HG03439 (cell line): ENCODE measurements around the gene ELOVL6.

Experiments
- ATAC-seq: cut with Tn5 transposase; IDR thresholded peaks from one replicate; pipeline ENCODE4 v1.9.1; 2021; ENCODE audit warnings: mild to moderate bottlenecking, moderate library complexity; ENCODE audit not compliant: unreplicated experiment

ELOVL6 gene

DNA sequence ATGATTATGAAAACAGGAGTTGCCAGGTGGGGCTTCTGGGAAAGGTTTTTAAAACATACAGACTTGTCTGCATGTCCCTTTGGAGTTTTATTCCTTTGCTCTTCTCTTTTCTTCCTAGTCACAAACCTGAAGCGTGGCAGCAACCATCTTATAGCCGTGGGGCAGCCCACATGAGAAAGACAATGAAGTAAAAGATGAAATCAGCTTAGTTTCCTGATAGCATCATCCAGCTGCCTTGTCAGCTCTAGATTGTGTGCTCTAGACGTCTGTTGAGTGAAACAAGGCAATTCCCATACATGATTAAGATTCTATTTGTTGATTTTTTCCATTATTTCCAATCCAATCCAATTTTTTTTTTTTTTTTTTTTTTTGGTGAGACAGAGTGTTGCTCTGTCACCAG lies 68.9 kb downstream of the ELOVL6 start:
- ATAC-seq: no peak

- ATAC-seq: no peak
Observed at GRCh38 chr4:110128472-110128919, 69.9 kb downstream of the ELOVL6 start.

GRCh38 chr4:110128029-110128428 lies 70.4 kb downstream of the ELOVL6 start:
- ATAC-seq: no peak

GRCh38 chr4:110124711-110125110 lies 73.7 kb downstream of the ELOVL6 start:
- ATAC-seq: no peak

DNA sequence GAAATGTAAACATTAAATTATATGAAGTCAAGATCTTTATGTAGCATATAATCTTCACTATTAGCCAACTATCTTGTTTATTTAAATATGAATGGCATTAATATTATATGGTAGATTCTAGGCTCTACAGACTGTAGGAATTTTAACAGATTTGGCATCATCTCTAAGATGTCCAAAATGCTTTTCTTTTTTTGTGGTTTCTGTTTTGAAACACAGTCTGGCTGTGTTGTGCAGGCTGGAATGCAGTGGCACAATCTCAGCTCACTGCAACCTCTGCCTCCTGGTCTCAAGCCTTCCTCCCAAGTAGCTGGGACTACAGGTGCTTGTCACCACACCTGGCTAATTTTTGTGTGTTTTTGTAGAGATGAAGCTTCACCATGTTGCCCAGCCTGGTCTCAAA lies 76.2 kb downstream of the ELOVL6 start:
- ATAC-seq: no peak

DNA sequence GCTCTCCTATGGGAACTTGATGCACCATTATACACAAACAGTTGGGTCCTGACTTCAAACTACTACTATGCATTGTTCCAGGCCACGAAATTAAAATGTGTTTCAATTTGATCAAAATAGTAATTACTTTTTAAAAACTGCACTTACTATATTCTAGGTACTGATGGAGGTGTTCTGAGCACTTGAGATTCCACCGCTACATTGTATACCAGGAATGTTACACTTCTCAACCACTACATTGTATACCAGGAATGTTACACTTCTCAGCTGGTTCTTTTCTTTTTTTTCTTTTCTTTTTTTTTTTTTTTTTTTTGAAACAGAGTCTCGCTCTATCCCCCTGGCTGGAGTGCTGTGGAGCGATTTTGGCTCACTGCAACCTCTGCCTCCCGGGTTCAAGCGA lies 77.9 kb downstream of the ELOVL6 start:
- no peak for ATAC-seq

- no peak for ATAC-seq
Observed at GRCh38 chr4:110119880-110120279, 78.5 kb downstream of the ELOVL6 start.

GRCh38 chr4:110119337-110119736 lies 79.1 kb downstream of the ELOVL6 start:
- ATAC-seq: no peak

DNA sequence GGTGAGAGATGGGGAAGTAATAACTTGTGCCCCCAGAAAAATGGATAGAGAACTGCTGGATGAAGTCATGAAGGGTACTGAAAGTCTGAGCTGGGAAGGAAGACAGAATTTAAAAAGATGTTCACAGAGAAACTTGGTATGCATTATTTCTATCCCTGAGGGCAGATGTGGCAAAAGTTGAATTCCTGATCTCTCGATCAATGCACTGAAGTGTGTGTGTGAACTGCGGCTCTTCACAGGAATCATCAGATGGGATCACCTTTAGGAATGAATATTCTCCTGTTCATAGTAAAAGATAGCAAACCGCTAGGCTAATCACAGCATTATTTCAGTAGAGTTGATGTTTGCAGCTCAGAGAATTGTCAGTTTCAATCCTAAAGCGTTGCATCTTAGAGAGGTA lies 86.4 kb downstream of the ELOVL6 start:
- no peak for ATAC-seq

- no peak for ATAC-seq
Observed at GRCh38 chr4:110109455-110109854, 89.0 kb downstream of the ELOVL6 start.

DNA sequence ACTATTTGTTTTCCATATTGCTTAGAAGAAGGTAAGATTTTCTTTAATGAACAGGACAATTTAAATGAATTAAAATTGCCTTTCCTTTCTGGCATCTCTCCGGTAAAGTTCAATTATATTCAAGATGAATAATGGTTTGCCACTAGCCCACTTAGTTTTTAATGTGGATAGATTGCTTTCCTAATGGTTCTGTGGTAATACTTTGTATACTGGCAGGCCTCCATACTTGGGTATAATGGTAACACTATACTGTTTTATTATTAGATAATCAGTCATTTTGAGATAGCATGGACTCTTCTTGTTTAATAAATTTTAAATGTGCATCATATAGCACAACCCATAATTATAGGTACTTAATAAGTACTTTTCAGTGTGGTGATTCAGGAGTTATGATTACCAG lies 89.5 kb downstream of the ELOVL6 start:
- ATAC-seq: no peak

DNA sequence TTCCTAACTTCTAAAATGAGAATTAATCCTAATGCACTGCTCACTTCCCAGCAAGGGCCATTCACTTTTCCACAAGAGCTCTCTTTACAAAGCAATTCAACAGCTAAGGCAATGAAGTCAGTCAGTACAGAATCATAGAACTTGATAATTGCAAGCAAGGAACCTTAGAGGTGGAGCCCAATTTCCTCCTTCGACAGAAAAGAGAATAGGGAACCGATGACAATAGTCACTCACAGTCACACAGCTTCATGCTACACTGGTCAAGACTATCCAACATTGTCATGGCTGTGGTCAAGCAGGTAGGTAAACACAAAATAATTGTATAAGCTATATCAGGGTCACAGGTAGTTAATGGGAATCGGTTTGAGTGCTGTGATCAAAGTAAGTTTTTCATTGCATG lies 90.0 kb downstream of the ELOVL6 start:
- peak; percentile 50 for ATAC-seq

- no peak for ATAC-seq
Observed at GRCh38 chr4:110107866-110108265, 90.5 kb downstream of the ELOVL6 start.

DNA sequence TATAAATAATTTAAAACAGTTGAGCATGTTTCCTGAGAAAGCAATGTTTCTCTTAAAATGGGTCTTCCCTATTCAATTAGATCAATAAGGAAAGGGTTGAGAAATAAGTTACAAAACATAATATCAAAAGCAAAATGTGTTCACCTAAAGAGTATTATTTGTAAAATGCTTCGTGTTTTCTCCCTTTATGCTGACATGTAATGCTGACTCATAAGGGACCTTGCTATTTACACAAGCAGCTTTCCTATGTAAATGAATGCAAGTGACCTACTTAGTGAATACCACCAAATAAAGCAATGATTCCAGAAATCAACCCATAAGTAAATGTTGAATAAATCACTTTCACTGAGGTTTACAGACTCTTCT lies 91.5 kb downstream of the ELOVL6 start:
- ATAC-seq: peak; percentile 74

DNA sequence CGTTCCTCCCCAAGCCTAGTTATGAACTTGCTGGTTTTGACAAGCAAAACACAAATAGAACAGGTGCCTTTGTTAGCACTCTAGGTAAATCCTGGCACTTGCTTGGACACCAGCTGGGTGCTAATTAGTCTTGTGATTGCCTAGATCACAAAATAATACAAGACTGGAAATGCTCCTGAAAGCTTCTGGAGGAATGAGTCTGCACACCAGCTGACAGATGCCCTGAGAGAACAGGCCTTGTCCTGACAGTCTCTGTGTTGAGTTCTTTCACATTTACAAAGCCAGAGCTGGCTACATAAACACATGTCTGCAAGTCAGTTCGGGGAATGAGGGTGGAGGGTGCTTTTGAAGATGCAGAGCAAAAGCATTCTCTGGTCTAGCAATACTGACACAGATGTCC lies 93.8 kb downstream of the ELOVL6 start:
- no peak for ATAC-seq

- ATAC-seq: no peak
Observed at GRCh38 chr4:110099638-110100037, 98.8 kb downstream of the ELOVL6 start.

DNA sequence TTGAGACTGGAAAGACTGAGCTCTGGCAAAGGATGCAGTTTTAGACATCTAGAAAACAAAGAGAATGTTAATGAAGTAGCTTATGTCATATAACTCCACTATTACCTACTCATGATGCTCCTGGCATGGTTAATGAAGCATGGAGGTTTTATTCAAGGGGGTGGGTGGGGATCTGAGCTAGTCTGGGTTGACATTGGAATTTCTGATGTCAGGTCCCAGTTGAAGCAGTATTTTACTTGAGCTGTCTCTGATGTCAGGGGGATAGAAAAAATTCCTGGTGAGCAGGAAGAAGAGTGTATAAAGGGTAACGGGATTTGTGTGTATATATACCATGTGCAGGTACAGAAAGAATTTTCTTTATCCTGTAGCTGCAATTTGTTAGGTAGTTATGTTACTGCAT lies 102.0 kb downstream of the ELOVL6 start:
- no peak for ATAC-seq

DNA sequence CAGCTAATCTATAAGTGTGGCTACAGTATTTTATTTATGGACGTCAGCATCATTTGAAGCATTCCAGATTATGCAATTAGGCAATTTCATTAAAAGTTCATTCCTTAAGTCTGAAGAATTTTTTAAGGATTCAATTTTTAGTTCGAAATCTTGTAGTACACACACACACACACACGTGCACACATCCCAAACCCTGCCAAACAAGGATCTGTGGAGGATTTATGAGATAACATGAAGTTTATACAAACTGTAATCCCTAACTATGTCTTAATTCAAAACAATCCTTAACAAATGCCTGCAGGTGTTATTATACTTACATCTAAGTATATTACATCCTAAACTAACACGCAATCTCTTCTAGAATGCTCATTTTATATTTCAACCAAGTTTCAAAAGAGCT lies 105.8 kb downstream of the ELOVL6 start:
- no peak for ATAC-seq

DNA sequence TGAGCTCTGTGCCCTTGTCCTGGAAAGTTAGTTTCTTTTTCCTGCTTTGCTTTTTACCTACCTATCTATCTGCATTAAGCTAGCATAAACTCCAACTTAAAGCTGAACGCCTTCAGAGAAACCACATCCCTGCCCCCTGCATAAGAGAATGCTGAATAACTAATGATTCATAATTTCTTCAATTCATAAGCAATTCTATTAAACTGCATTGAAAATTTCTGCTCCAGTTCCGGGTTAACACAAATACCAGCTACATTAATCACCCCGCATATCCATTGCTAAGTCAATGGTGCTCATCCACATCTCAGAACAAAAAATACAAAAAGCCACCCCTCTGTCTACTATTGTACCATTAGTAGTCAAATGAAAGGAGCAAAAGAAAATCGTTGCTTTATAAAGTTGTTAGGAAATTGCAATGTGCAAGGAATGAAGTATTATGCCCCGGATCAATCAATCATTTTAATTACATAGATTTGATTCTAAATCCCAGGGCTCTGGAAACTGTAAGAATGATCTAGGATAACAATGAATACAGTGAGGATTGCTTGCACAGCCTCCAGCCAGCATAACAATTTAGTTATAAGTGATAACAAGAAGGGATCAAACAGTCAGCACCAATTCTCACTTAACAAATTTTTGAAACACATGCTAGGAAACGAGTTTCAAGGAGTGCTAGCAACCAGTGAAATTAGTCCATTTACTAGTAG lies 106.8 kb downstream of the ELOVL6 start:
- ATAC-seq: no peak

DNA sequence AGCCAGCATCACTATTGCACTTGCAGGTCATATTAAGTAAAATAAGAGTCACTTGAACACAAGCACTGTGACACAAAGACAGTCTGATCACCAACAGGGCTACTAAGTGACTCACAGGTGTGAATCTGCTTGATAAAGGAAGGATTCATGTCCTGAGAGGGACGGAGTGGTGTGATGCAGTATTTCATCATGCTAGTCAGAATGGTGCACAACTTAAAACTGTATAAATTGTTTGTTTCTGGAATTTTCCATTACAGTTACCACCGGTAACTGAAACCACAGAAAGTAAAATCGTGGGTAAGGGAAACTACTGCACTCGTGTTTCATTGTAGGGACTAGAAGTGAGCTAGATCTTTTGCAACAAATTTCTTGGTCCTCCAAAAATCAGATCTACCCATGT lies 109.7 kb downstream of the ELOVL6 start:
- ATAC-seq: peak; percentile 54

DNA sequence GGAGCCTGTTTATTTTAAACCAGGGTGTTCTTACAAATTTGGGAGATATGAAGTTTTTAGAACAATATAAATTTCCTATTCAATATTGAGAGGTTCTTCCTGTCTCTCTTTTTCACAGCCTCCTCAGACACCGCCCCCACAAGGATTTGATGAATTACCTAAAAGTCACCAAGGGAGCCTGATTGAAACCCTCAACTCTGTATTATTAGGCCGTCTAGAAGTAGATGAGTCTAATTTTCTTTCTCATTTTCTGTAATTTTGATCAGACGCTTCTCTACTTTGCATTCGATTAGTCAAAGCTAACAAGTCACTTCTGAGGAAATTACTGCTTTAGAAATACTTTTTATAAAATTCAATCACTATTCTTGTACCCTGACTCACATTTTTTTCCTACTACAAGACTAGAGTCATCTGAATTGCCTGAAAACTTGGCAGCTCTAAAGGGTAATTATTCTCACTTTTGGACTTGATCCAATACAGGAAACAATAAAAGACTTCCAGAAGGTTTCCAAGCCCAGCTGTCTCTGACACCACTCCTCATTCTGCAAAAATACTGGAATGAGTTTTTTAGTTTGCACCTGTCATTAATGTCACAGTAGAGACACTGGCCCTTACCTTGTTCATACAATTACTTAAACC lies 111.2 kb downstream of the ELOVL6 start:
- ATAC-seq: no peak

GRCh38 chr4:110085131-110085530 lies 113.3 kb downstream of the ELOVL6 start:
- ATAC-seq: no peak

- ATAC-seq: no peak
Observed at GRCh38 chr4:110084154-110084553, 114.3 kb downstream of the ELOVL6 start.
